ENCODE results near the gene B3GALNT2. TPM values are rescaled to one million over a fixed set of nuclear protein-coding genes. Genes with fewer than 3 reads are reported as not detected.
A peak's percentile ranks its signal among the peaks of the same experiment; 100 is the strongest.

The B3GALNT2 gene
- total and polyA plus RNA-seq, 2 of the 4 experiments (the other 2 are of a cell fraction), result 11.0 to 32.8 TPM

DNA sequence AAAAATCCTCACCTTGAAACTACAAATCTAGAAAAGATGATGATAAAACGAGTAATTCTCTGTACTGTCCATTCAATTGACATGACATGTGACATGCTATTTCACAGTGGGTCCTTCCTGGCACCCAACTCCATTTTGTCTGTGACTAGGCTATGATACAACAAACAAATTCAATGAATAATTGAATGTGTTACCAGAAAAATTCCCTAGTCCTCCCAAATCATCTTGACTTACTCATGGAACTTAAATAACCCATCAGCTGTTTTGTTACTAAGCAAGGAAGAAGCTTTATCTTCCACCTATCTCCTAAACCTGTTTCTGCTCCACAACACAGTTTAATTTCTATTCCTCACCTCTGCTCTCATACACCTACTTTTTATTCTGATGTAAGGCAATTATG lies 30.4 kb downstream of the B3GALNT2 start:
- no peaks in the 10 kb centered on the region for H3K27me3 ChIP-seq (ENCODE audit: control insufficient read depth, insufficient read depth, low read length)
- dilution Hi-C loops (cut with HindIII; ENCODE audit: low sequenced_read_pairs, unreplicated experiment), result no loop called here
- H3K27ac ChIP-seq (ENCODE audit: insufficient read depth, low read length), result no peak overlapping the region
- H3K36me3 ChIP-seq (ENCODE audit: control insufficient read depth, insufficient read depth, low read length), result peaks cover 13% of the 10 kb centered on the region
- intact Hi-C loops (cut with micrococcal nuclease), result loop anchor here (2.0 kb wide), 1 partner anchor 13 kb away; no protein-coding TSS in a partner anchor
- H2BK120ac ChIP-seq (ENCODE audit: low read depth, low read length), result no peak overlapping the region
- H3K9ac ChIP-seq (ENCODE audit: low read depth, low read length), result no peak overlapping the region
- H3K4me2 ChIP-seq (ENCODE audit: low read depth, low read length), result no peak overlapping the region
- H4K20me1 ChIP-seq (ENCODE audit: insufficient read depth, low read length), result no peaks in the 10 kb centered on the region
- H3K14ac ChIP-seq (replicated peaks; ENCODE audit: low read depth, low read length), result no peak overlapping the region
- ChIA-PET CTCF (no interaction called here), POLR2A (ENCODE audit: unreplicated experiment) (no interaction called here)
- no peaks in the 10 kb centered on the region for H3K9me3 ChIP-seq (ENCODE audit: control insufficient read depth, insufficient read depth, low read length)
- in situ Hi-C loops (cut with MboI; ENCODE audit: low sequenced_read_pairs), result no loop called here
- H3K9me1 ChIP-seq (ENCODE audit: insufficient read depth, low read length), result peaks cover 2% of the 10 kb centered on the region; the same call in 1 of the 2 replicates
- no peak overlapping the region for H2BK15ac ChIP-seq (ENCODE audit: low read depth, low read length)
- no peak overlapping the region for H4K8ac ChIP-seq (ENCODE audit: low read depth in 2 of 2, low read length in 2 of 2)
- no peak overlapping the region for H2AFZ ChIP-seq (replicated peaks; ENCODE audit: low read length, poor library complexity)
- H2AK9ac ChIP-seq (replicated peaks; ENCODE audit: low read depth, low read length, poor library complexity), result no peak overlapping the region
- no peak overlapping the region for H2BK20ac ChIP-seq (ENCODE audit: low read depth, low read length)
- TF ChIP-seq, protein P1, sequence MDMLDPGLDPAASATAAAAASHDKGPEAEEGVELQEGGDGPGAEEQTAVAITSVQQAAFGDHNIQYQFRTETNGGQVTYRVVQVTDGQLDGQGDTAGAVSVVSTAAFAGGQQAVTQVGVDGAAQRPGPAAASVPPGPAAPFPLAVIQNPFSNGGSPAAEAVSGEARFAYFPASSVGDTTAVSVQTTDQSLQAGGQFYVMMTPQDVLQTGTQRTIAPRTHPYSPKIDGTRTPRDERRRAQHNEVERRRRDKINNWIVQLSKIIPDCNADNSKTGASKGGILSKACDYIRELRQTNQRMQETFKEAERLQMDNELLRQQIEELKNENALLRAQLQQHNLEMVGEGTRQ (IDR thresholded peaks at IDR 0.05; ENCODE audit: low read depth, low read length), result no peak
- TF ChIP-seq RAD21 (IDR thresholded peaks at IDR 0.05; ENCODE audit: low read length), result no peak
- no peak for TF ChIP-seq SMC3 (IDR thresholded peaks at IDR 0.05; ENCODE audit: low read depth, low read length)
- TF ChIP-seq, protein P2, sequence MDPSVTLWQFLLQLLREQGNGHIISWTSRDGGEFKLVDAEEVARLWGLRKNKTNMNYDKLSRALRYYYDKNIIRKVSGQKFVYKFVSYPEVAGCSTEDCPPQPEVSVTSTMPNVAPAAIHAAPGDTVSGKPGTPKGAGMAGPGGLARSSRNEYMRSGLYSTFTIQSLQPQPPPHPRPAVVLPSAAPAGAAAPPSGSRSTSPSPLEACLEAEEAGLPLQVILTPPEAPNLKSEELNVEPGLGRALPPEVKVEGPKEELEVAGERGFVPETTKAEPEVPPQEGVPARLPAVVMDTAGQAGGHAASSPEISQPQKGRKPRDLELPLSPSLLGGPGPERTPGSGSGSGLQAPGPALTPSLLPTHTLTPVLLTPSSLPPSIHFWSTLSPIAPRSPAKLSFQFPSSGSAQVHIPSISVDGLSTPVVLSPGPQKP (IDR thresholded peaks at IDR 0.05; ENCODE audit: borderline replicate concordance, low read depth, low read length), result no peak
- no peak for TF ChIP-seq MXI1 (IDR thresholded peaks at IDR 0.05; ENCODE audit: borderline replicate concordance, low read depth, low read length)
- TF ChIP-seq MAFK (IDR thresholded peaks at IDR 0.05; ENCODE audit: low read depth, low read length), result no peak
- TF ChIP-seq RFX5 (IDR thresholded peaks at IDR 0.05; ENCODE audit: low read depth, low read length), result no peak
- ATAC-seq (ENCODE audit: low read depth) (no peak), DNase-seq (peak; percentile 57)
- H3K4ac ChIP-seq (ENCODE audit: low read depth, low read length), result no peak overlapping the region
- no peak overlapping the region for H4K5ac ChIP-seq (ENCODE audit: low read depth, low read length)
- H3K18ac ChIP-seq (ENCODE audit: low read depth, low read length), result no peak overlapping the region
- no peak overlapping the region for H3K56ac ChIP-seq (ENCODE audit: extremely low read depth, insufficient read depth, low read length)
- H3K23ac ChIP-seq (ENCODE audit: low read depth, low read length), result no peak overlapping the region
- peaks cover 2% of the 10 kb centered on the region; the same call in 1 of the 2 replicates for H3K4me1 ChIP-seq (ENCODE audit: control insufficient read depth, insufficient read depth, low read length)
- peaks cover 3 to 5% of the 10 kb centered on the region in 2 experiments; a peak in 1 of 4 replicates for H3K79me1 ChIP-seq (ENCODE audit: low read depth in 1 of 2, low read length in 2 of 2)
- no peak overlapping the region for H2AK5ac ChIP-seq (ENCODE audit: low read depth, low read length)
- no peak overlapping the region for H2BK5ac ChIP-seq (ENCODE audit: low read depth, low read length, poor library complexity, severe bottlenecking)
- no TSS peak for BruUV-seq (replicated peaks)
- no peak overlapping the region for H4K91ac ChIP-seq (ENCODE audit: insufficient read depth, low read depth, low read length)
- no CpG with 5 or more reads among the region's 1 CpG for WGBS, 2 experiments (ENCODE audit: extremely low coverage in 2 of 2, insufficient read length in 1 of 2)
- H3K4me3 ChIP-seq (ENCODE audit: insufficient read depth, low read depth, low read length), result no peak overlapping the region

Data from IMR-90 (cell line).